ACC112 (cell line): ENCODE results near the gene CAMK2B.

ENCODE experiments used
- H2AFZ ChIP-seq: fragments of 200-600 bp; sonication (generic); one replicate; pipeline ENCODE4 v1.6.0; 2017; ENCODE audit warnings: antibody characterized with exemption, low read length; ENCODE audit not compliant: unreplicated experiment
- H3K27ac ChIP-seq: fragments of 200-600 bp; sonication (generic); 2 replicates; pipeline ENCODE4 v1.5.1; 2014; ENCODE audit warnings: low read depth, mild to moderate bottlenecking, antibody characterized with exemption, low read length, moderate library complexity
- H3K27me3 ChIP-seq: fragments of 200-600 bp; sonication (generic); 2 replicates; pipeline ENCODE4 v1.6.1; 2014; ENCODE audit warnings: mild to moderate bottlenecking, antibody characterized with exemption, low read length, moderate library complexity, mixed read lengths; ENCODE audit not compliant: insufficient read depth
- H3K36me3 ChIP-seq: fragments of 200-600 bp; sonication (generic); 2 replicates; pipeline ENCODE4 v1.6.1; 2016; ENCODE audit warnings: mild to moderate bottlenecking, antibody characterized with exemption, low read length, moderate library complexity, mixed read lengths; ENCODE audit not compliant: insufficient read depth
- H3K4me1 ChIP-seq: fragments of 200-600 bp; sonication (generic); one replicate; pipeline ENCODE4 v1.6.1; 2016; ENCODE audit warnings: low read length, mixed read lengths; ENCODE audit not compliant: insufficient read depth, unreplicated experiment, control insufficient read depth
- H3K4me3 ChIP-seq: fragments of 200-600 bp; sonication (generic); 2 replicates; pipeline ENCODE4 v1.5.1; 2014; ENCODE audit warnings: mild to moderate bottlenecking, low read depth, low read length
- H3K79me2 ChIP-seq: fragments of 200-600 bp; sonication (generic); one replicate; pipeline ENCODE4 v1.6.0; 2016; ENCODE audit warnings: low read length; ENCODE audit not compliant: control insufficient read depth, unreplicated experiment, insufficient read depth

Gene CAMK2B

GRCh38 chr7:44329888-44330287, 4.5 kb upstream of the CAMK2B start:
- Histone ChIP-seq H3K79me2 (no peaks in the 10 kb centered on the region), H3K4me1 (no peaks in the 10 kb centered on the region), H3K36me3 (no peaks in the 10 kb centered on the region)

GRCh38 chr7:44329081-44329480, 3.7 kb upstream of the CAMK2B start:
- H3K79me2 ChIP-seq = no peaks in the 10 kb centered on the region
- peaks cover 25% of the 10 kb centered on the region for H3K27me3 ChIP-seq
- H3K36me3 ChIP-seq = no peaks in the 10 kb centered on the region
- no peak overlapping the region for H3K4me3 ChIP-seq
- no peak overlapping the region for H2AFZ ChIP-seq
- H3K4me1 ChIP-seq = no peaks in the 10 kb centered on the region
- no peak overlapping the region for H3K27ac ChIP-seq

More at GRCh38 chr7:44329888-44330287, 4.5 kb upstream of the CAMK2B start:
- H3K27me3 ChIP-seq = peaks cover 17% of the 10 kb centered on the region
- no peak overlapping the region for H3K27ac ChIP-seq
- no peak overlapping the region for H2AFZ ChIP-seq
- no peak overlapping the region for H3K4me3 ChIP-seq

- Histone ChIP-seq H3K4me3 (no peak overlapping the region), H3K79me2 (no peaks in the 10 kb centered on the region), H3K27ac (no peak overlapping the region), H3K4me1 (no peaks in the 10 kb centered on the region), H3K36me3 (no peaks in the 10 kb centered on the region), H3K27me3 (peaks cover 29% of the 10 kb centered on the region), H2AFZ (no peak overlapping the region)
These were observed 2.6 kb upstream of the CAMK2B start for GRCh38 chr7:44327981-44328380.

GRCh38 chr7:44326261-44327125, 1.1 kb upstream of the CAMK2B start:
- Histone ChIP-seq H3K27ac (no peak overlapping the region), H3K36me3 (no peaks in the 10 kb centered on the region), H3K79me2 (no peaks in the 10 kb centered on the region), H3K4me3 (peak overlapping the region; percentile 31; the same call in 1 of the 2 replicates), H2AFZ (no peak overlapping the region), H3K4me1 (no peaks in the 10 kb centered on the region), H3K27me3 (peaks cover 29% of the 10 kb centered on the region)

GRCh38 chr7:44325811-44326241, 432 bp upstream of the CAMK2B start:
- Histone ChIP-seq H3K27me3 (peaks cover 29% of the 10 kb centered on the region), H3K36me3 (no peaks in the 10 kb centered on the region), H2AFZ (no peak overlapping the region), H3K27ac (no peak overlapping the region), H3K4me1 (no peaks in the 10 kb centered on the region), H3K4me3 (peak overlapping the region; percentile 31; the same call in 1 of the 2 replicates), H3K79me2 (no peaks in the 10 kb centered on the region)

- Histone ChIP-seq H3K4me1 (no peaks in the 10 kb centered on the region), H3K79me2 (no peaks in the 10 kb centered on the region), H3K27me3 (peaks cover 29% of the 10 kb centered on the region), H3K4me3 (peak overlapping the region; percentile 48; the same call in 1 of the 2 replicates), H3K27ac (no peak overlapping the region), H2AFZ (no peak overlapping the region), H3K36me3 (no peaks in the 10 kb centered on the region)
These were observed 753 bp downstream of the CAMK2B start for GRCh38 chr7:44324481-44325200.

- no peaks in the 10 kb centered on the region for H3K4me1 ChIP-seq
- H2AFZ ChIP-seq = no peak overlapping the region
- H3K36me3 ChIP-seq = no peaks in the 10 kb centered on the region
- H3K79me2 ChIP-seq = no peaks in the 10 kb centered on the region
- no peak overlapping the region for H3K27ac ChIP-seq
- H3K27me3 ChIP-seq = peaks cover 29% of the 10 kb centered on the region
- no peak overlapping the region for H3K4me3 ChIP-seq
These were observed 1.3 kb downstream of the CAMK2B start for GRCh38 chr7:44324204-44324480.

- no peaks in the 10 kb centered on the region for H3K4me1 ChIP-seq
- peaks cover 29% of the 10 kb centered on the region for H3K27me3 ChIP-seq
- H3K36me3 ChIP-seq = no peaks in the 10 kb centered on the region
- H3K4me3 ChIP-seq = no peak overlapping the region
- no peaks in the 10 kb centered on the region for H3K79me2 ChIP-seq
- no peak overlapping the region for H3K27ac ChIP-seq
- no peak overlapping the region for H2AFZ ChIP-seq
These were observed 1.8 kb downstream of the CAMK2B start for GRCh38 chr7:44323381-44324203.

- H3K36me3 ChIP-seq = no peaks in the 10 kb centered on the region
- peaks cover 29% of the 10 kb centered on the region for H3K27me3 ChIP-seq
- H3K79me2 ChIP-seq = no peaks in the 10 kb centered on the region
- no peaks in the 10 kb centered on the region for H3K4me1 ChIP-seq
- no peak overlapping the region for H3K4me3 ChIP-seq
- H3K27ac ChIP-seq = no peak overlapping the region
- no peak overlapping the region for H2AFZ ChIP-seq
These were observed 2.6 kb downstream of the CAMK2B start for GRCh38 chr7:44322631-44323363.

GRCh38 chr7:44321796-44322195, 3.6 kb downstream of the CAMK2B start:
- no peak overlapping the region for H3K27ac ChIP-seq
- H3K4me3 ChIP-seq = no peak overlapping the region
- peaks cover 23% of the 10 kb centered on the region for H3K27me3 ChIP-seq
- H3K36me3 ChIP-seq = no peaks in the 10 kb centered on the region
- H3K4me1 ChIP-seq = no peaks in the 10 kb centered on the region
- no peaks in the 10 kb centered on the region for H3K79me2 ChIP-seq
- no peak overlapping the region for H2AFZ ChIP-seq
